NCI-H748 (cell line): ENCODE data around the gene KBTBD2.
A peak's percentile ranks its signal among the peaks of the same experiment; 100 is the strongest.
"Not testable (repeated sequence)": the region's sequence is repeated elsewhere in the genome, so short reads cannot be mapped to it uniquely, and the experiment has no call there.

Source experiments
- DNase-seq: peaks from one replicate; lab custom pipeline; 2025; ENCODE audit not compliant: unreplicated experiment; lab: John Stamatoyannopoulos, UW

Gene KBTBD2

GRCh38 chr7:32891043-32891799, at the start of gene KBTBD2:
Gene KBTBD2 (minus strand): TSS chr7:32891760. CDS start chr7:32879604, 12,156 bp downstream.
- DNase-seq: peak; percentile 92

GRCh38 chr7:32941181-32941580, 49.6 kb upstream of the KBTBD2 start:
- peak; percentile 51 for DNase-seq

- peak; percentile 84 for DNase-seq
These were observed 46.0 kb upstream of the KBTBD2 start for GRCh38 chr7:32937344-32938174.

GRCh38 chr7:32936689-32937088, 45.1 kb upstream of the KBTBD2 start:
- no peak for DNase-seq

- no peak for DNase-seq
These were observed 44.0 kb upstream of the KBTBD2 start for GRCh38 chr7:32935558-32935957.

- DNase-seq: no peak
These were observed 38.8 kb upstream of the KBTBD2 start for GRCh38 chr7:32930378-32930777.

- no peak for DNase-seq
These were observed 38.0 kb upstream of the KBTBD2 start for GRCh38 chr7:32929430-32930143.

- no peak for DNase-seq
These were observed 37.3 kb upstream of the KBTBD2 start for GRCh38 chr7:32928785-32929298.

GRCh38 chr7:32921896-32922295, 30.3 kb upstream of the KBTBD2 start:
- DNase-seq: no peak

GRCh38 chr7:32916994-32917393, 25.4 kb upstream of the KBTBD2 start:
- not testable (repeated sequence) for DNase-seq

- no peak for DNase-seq
These were observed 24.4 kb upstream of the KBTBD2 start for GRCh38 chr7:32916006-32916405.

- no peak for DNase-seq
These were observed 23.5 kb upstream of the KBTBD2 start for GRCh38 chr7:32915041-32915536.

- no peak for DNase-seq
These were observed 22.6 kb upstream of the KBTBD2 start for GRCh38 chr7:32914184-32914583.

GRCh38 chr7:32910195-32910594, 18.6 kb upstream of the KBTBD2 start:
- no peak for DNase-seq

GRCh38 chr7:32905175-32905662, 13.7 kb upstream of the KBTBD2 start:
- DNase-seq: peak; percentile 39

- no peak for DNase-seq
These were observed 10.1 kb upstream of the KBTBD2 start for GRCh38 chr7:32901629-32902028.

GRCh38 chr7:32900433-32900995, 9.0 kb upstream of the KBTBD2 start:
- DNase-seq: no peak

- DNase-seq: not testable (repeated sequence)
These were observed 5.8 kb upstream of the KBTBD2 start for GRCh38 chr7:32897376-32897775.

GRCh38 chr7:32896564-32897347, 5.2 kb upstream of the KBTBD2 start:
- no peak for DNase-seq

- no peak for DNase-seq
These were observed 2.6 kb upstream of the KBTBD2 start for GRCh38 chr7:32894171-32894570.
